Keratinocyte (primary cell): ENCODE measurements around the gene FYB1. TPM values are rescaled to one million over a fixed set of nuclear protein-coding genes. Genes with fewer than 3 reads are reported as not detected.

Source experiments
- DNase-seq: peaks from one replicate; pipeline ENCODE4 v3.0.0-alpha.2; 2011; ENCODE audit warnings: low read depth, missing footprints, low spot score
- FAIRE-seq: peaks from 2 replicates; lab custom pipeline; 2011; peaks lifted over from hg19 to GRCh38; lab: Jason Lieb, UNC
- H2AFZ ChIP-seq: 2 replicates; pipeline ENCODE4 v1.6.0; 2012; ENCODE audit warnings: low read length, control low read depth, inconsistent platforms; ENCODE audit not compliant: control insufficient read depth
- H3K27ac ChIP-seq: 2 replicates; pipeline ENCODE4 v1.5.1; 2011; ENCODE audit warnings: low read length; ENCODE audit not compliant: control insufficient read depth, insufficient read depth
- H3K27me3 ChIP-seq: 3 replicates; pipeline ENCODE4 v1.6.0; 2011; ENCODE audit warnings: low read length; ENCODE audit not compliant: control insufficient read depth, insufficient read depth; ENCODE audit errors: extremely low read depth
- H3K36me3 ChIP-seq, 2 experiments: 2 replicates in 1 of 2; 3 replicates in 1 of 2; pipeline ENCODE4 v1.5.1; 2011; ENCODE audit warnings: low read length in 2 of 2, mild to moderate bottlenecking in 1 of 2; ENCODE audit not compliant: control insufficient read depth in 2 of 2, insufficient read depth in 2 of 2; ENCODE audit errors: extremely low read depth in 1 of 2
- H3K4me1 ChIP-seq: 3 replicates; pipeline ENCODE4 v1.5.1; 2011; ENCODE audit warnings: low read length; ENCODE audit not compliant: control insufficient read depth, insufficient read depth; ENCODE audit errors: extremely low read depth
- H3K4me2 ChIP-seq: 3 replicates; pipeline ENCODE4 v1.6.0; 2011; ENCODE audit warnings: low read depth, low read length; ENCODE audit not compliant: control insufficient read depth, insufficient read depth; ENCODE audit errors: extremely low read depth
- H3K4me3 ChIP-seq, 3 experiments: fragments of 200-600 bp in 1 of 3; sonication (generic) in 1 of 3; 2 replicates in 2 of 3; 3 replicates in 1 of 3; pipeline ENCODE4 v1.5.1; 2011 to 2016; ENCODE audit warnings: low read length in 3 of 3, mild to moderate bottlenecking in 3 of 3, control low read depth in 2 of 3, inconsistent platforms in 1 of 3, low read depth in 1 of 3, mixed read lengths in 1 of 3, mixed run types in 1 of 3, moderate library complexity in 1 of 3; ENCODE audit not compliant: control insufficient read depth in 2 of 3, insufficient read depth in 2 of 3; ENCODE audit errors: extremely low read depth in 1 of 3
- H3K79me2 ChIP-seq: 2 replicates; pipeline ENCODE4 v1.6.0; 2012; ENCODE audit warnings: low read length; ENCODE audit not compliant: control insufficient read depth, insufficient read depth
- H3K9ac ChIP-seq: 3 replicates; pipeline ENCODE4 v1.6.0; 2011; ENCODE audit warnings: low read length; ENCODE audit not compliant: control insufficient read depth, insufficient read depth; ENCODE audit errors: extremely low read depth
- H3K9me1 ChIP-seq: 3 replicates; pipeline ENCODE4 v1.6.0; 2011; ENCODE audit warnings: low read length; ENCODE audit not compliant: control insufficient read depth, insufficient read depth; ENCODE audit errors: extremely low read depth
- H3K9me3 ChIP-seq: 2 replicates; pipeline ENCODE4 v1.5.1; 2012; ENCODE audit warnings: low read depth, low read length; ENCODE audit not compliant: control insufficient read depth
- H4K20me1 ChIP-seq: 3 replicates; pipeline ENCODE4 v1.6.0; 2011; ENCODE audit warnings: low read length; ENCODE audit not compliant: control insufficient read depth, insufficient read depth; ENCODE audit errors: extremely low read depth
- EZH2 ChIP-seq: IDR thresholded peaks from one replicate; pipeline ENCODE4 v1.6.1; 2012; ENCODE audit warnings: inconsistent platforms, mild to moderate bottlenecking, low read length, moderate library complexity
- dilution Hi-C: fragments of 300-500 bp; cut with MboI; formaldehyde crosslinking; loops from one replicate; pipeline ENCODE4 v1.7.0; 2020; ENCODE audit warnings: low sequenced_read_pairs; ENCODE audit not compliant: extremely low pct_ligation_motif_present
- polyA plus RNA-seq, 5 experiments: library from polyadenylated mRNA; depleted of rRNA in 3 of 5; stranded (reverse) in 3 of 5; stranded (forward) in 1 of 5; unstranded in 1 of 5; fragments of >200 nt; gene quantifications; 1 replicate in 1 of 5; 2 replicates in 3 of 5; 3 replicates in 1 of 5; pipeline versions ENCODE4 v1.2.1 to v1.2.3, GENCODE V29; 2011 to 2012; ENCODE audit warnings: missing spikeins in 2 of 5, low read depth in 1 of 5, low replicate concordance in 1 of 5
- TF ChIP-seq, protein P1 (sequence below), 3 experiments: IDR thresholded peaks in 1 of 3; conservative IDR thresholded peaks in 1 of 3; optimal IDR thresholded peaks in 1 of 3; 2 replicates in 2 of 3; 3 replicates in 1 of 3; pipeline versions ENCODE3 to v1.5.1; 2011; ENCODE audit warnings: low read length in 3 of 3, mild to moderate bottlenecking in 3 of 3, moderate library complexity in 2 of 3, control low read depth in 1 of 3, inconsistent platforms in 1 of 3; ENCODE audit not compliant: insufficient read depth in 2 of 3; ENCODE audit errors: extremely low read depth in 1 of 3

Gene FYB1
- polyA plus RNA-seq, 1 donor (not counting 4 experiments of a cell fraction or from before 2014, with no cell fraction given): 0.29 TPM

DNA sequence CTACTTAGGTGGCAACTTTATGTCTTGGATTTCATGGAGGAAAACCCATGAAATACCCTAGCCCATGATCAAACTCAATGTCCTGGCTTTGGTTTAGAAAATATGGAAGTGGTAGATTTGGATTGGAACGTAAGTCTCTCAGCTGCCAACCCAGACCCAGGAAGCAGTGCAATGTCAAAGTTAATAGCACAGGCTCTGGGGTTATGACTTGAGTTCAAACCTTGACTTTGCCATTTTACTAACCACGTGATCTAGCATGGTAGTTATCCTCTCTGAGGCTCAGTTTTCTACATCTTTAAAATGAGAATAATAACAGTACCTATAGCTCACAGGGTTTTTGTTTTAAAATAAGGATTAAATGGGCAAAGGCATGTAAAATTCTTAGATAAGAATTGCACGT lies 13.8 kb downstream of the FYB1 start:
- Histone ChIP-seq H3K36me3 (no peaks in the 10 kb centered on the region), H4K20me1 (no peaks in the 10 kb centered on the region), H3K27me3 (no peaks in the 10 kb centered on the region), H3K4me3 (no peak overlapping the region), H3K79me2 (no peaks in the 10 kb centered on the region), H3K9me1 (no peaks in the 10 kb centered on the region), H3K4me2 (no peak overlapping the region), H3K9ac (no peak overlapping the region), H2AFZ (no peak overlapping the region), H3K27ac (no peak overlapping the region), H3K4me1 (no peaks in the 10 kb centered on the region), H3K9me3 (no peaks in the 10 kb centered on the region)
- no peak for DNase-seq
- no peak for TF ChIP-seq EZH2
- TF ChIP-seq, protein P1, sequence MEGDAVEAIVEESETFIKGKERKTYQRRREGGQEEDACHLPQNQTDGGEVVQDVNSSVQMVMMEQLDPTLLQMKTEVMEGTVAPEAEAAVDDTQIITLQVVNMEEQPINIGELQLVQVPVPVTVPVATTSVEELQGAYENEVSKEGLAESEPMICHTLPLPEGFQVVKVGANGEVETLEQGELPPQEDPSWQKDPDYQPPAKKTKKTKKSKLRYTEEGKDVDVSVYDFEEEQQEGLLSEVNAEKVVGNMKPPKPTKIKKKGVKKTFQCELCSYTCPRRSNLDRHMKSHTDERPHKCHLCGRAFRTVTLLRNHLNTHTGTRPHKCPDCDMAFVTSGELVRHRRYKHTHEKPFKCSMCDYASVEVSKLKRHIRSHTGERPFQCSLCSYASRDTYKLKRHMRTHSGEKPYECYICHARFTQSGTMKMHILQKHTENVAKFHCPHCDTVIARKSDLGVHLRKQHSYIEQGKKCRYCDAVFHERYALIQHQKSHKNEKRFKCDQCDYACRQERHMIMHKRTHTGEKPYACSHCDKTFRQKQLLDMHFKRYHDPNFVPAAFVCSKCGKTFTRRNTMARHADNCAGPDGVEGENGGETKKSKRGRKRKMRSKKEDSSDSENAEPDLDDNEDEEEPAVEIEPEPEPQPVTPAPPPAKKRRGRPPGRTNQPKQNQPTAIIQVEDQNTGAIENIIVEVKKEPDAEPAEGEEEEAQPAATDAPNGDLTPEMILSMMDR (optimal IDR thresholded peaks at IDR 0.05 in 1 of 3, IDR thresholded peaks at IDR 0.05 in 1 of 3, conservative IDR thresholded peaks at IDR 0.05 in 1 of 3; ENCODE audit: extremely low read depth in 1 of 3, insufficient read depth in 2 of 3, low read length in 3 of 3): no peak
- FAIRE-seq: no peak
- dilution Hi-C loops: no loop called here

DNA sequence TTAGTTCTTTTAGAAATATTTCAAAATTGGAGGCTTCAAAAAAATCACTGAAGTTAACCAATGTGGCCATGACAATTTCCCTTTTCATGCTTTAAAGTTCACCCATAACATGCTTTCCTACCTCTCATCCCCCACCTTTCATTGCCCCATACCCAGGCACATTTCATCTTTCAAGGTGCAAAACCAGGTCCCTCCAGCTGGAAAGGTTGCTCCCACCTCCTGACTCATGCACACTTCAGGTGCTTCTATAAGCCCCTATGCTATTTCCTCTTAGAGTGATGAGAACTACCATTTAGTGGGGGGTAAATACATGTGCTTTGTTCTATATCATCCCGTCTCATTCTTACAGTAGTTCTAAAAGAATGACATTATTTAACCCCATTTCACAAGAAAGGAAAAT lies 15.4 kb downstream of the FYB1 start:
- TF ChIP-seq EZH2: no peak
- TF ChIP-seq, protein P1 (optimal IDR thresholded peaks at IDR 0.05 in 1 of 3, IDR thresholded peaks at IDR 0.05 in 1 of 3, conservative IDR thresholded peaks at IDR 0.05 in 1 of 3; ENCODE audit: extremely low read depth in 1 of 3, insufficient read depth in 2 of 3, low read length in 3 of 3): no peak
- Histone ChIP-seq H3K4me2 (no peak overlapping the region), H3K4me3 (no peak overlapping the region), H2AFZ (no peak overlapping the region), H4K20me1 (no peaks in the 10 kb centered on the region), H3K27me3 (no peaks in the 10 kb centered on the region), H3K9me3 (no peaks in the 10 kb centered on the region), H3K9me1 (no peaks in the 10 kb centered on the region), H3K4me1 (no peaks in the 10 kb centered on the region), H3K27ac (no peak overlapping the region), H3K36me3 (no peaks in the 10 kb centered on the region), H3K79me2 (no peaks in the 10 kb centered on the region), H3K9ac (no peak overlapping the region)
- DNase-seq (no peak), FAIRE-seq (no peak)
- dilution Hi-C loops: no loop called here
